Cardiac fibroblast (primary cell): ENCODE results near the gene EVI5.
A peak's percentile ranks its signal among the peaks of the same experiment; 100 is the strongest.

Experiments used
- DNase-seq, 2 donors: peaks; one replicate each; pipeline versions ENCODE4 v3.0.0 to v3.0.0-alpha.2; 2010; ENCODE audit warnings: low read depth in 2 of 2
- H3K4me3 ChIP-seq, 2 donors: replicated peaks in 1 of 2; 1 replicate in 1 of 2; 2 replicates in 1 of 2; pipeline ENCODE4 v1.5.1; 2011; ENCODE audit warnings: low read depth in 2 of 2, low read length in 2 of 2, mild to moderate bottlenecking in 2 of 2, moderate library complexity in 1 of 2
- TF ChIP-seq, protein P1 (sequence below): IDR thresholded peaks from one replicate; pipeline ENCODE4 v1.5.1; 2011; ENCODE audit warnings: low read depth, mild to moderate bottlenecking, low read length, inconsistent platforms

The EVI5 gene

DNA sequence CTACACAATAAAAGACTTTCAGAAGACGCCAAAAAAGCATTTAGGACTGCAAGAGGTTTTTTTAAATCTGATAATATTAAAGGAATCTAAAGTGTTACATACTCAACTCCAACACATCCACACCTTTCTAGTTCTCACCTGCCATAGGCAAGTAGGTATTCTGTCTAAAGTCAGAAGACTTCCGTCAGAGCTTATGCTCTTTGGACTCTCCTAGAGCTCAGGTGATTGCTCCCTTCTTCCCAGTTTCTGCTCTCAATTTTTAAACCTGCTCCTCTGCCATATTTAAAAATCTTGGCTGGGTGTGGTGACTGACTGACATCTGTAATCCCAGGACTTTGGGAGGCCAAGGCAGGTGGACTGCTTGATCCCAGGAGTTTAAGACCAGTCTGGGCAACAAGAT is 16.6 kb downstream of the EVI5 start:
- TF ChIP-seq, protein P1, sequence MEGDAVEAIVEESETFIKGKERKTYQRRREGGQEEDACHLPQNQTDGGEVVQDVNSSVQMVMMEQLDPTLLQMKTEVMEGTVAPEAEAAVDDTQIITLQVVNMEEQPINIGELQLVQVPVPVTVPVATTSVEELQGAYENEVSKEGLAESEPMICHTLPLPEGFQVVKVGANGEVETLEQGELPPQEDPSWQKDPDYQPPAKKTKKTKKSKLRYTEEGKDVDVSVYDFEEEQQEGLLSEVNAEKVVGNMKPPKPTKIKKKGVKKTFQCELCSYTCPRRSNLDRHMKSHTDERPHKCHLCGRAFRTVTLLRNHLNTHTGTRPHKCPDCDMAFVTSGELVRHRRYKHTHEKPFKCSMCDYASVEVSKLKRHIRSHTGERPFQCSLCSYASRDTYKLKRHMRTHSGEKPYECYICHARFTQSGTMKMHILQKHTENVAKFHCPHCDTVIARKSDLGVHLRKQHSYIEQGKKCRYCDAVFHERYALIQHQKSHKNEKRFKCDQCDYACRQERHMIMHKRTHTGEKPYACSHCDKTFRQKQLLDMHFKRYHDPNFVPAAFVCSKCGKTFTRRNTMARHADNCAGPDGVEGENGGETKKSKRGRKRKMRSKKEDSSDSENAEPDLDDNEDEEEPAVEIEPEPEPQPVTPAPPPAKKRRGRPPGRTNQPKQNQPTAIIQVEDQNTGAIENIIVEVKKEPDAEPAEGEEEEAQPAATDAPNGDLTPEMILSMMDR, result no peak
- no peak for DNase-seq
- no peak overlapping the region for H3K4me3 ChIP-seq

DNA sequence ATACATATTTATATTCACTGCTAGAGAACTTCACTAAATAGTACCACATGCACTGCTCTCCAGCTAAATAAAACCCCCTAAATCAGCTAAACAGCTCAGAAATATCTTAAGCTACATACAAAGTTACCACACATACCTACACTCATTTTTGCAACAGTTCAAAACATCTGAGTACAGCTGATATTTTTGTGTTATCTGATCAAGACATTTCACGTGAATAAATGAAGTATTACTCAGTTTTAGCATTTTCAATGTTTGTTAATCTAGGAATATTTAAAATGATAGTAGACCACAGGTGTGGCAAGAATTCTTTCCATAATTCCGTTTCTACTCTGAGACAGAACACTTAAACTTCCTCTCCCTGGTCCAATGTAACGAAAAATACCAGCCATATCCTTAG is 20.8 kb downstream of the EVI5 start:
- no peak overlapping the region for H3K4me3 ChIP-seq

DNA sequence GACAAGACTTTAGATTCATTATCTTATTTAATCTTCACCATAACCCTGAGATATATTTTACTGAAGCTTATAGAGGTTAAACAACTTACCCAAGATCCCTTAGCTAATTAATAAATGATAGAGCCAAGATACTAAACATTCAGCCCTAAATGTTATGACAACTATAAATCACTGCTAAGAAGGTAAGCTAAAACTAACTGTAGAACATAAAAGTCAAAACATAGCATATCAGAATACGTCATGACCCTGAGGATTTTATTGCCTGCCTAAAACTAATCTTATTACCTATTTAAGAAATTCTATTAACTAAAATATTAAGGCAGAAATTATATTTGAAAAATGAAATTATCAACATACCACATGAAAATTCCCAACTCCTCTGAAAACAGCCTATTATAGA is 22.6 kb downstream of the EVI5 start:
- H3K4me3 ChIP-seq, result no peak overlapping the region
- TF ChIP-seq, protein P1, result no peak
- no peak for DNase-seq

More for the DNA sequence above, 20.8 kb downstream of the EVI5 start:
- TF ChIP-seq, protein P1, result no peak
- no peak for DNase-seq

DNA sequence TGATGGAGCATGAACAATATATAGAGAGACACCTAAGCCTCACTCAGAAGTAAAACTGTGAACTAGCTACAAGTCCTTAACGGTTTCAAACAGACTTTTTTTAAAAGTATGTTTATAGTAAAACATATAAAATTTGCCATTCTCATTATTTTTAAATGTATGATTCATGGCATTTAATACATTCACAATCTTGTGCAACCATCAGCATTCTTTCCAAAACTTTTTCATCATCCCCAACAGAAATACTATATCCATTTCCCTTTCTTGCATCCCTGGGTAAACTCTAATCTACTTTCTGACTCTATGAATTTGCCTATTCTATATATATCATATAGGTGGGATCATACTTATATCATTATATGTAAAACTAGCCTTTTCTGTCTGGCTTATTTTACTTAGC is 25.5 kb downstream of the EVI5 start:
- no peak overlapping the region for H3K4me3 ChIP-seq
- TF ChIP-seq, protein P1, result no peak
- DNase-seq, result peak; percentile 48 to 66

DNA sequence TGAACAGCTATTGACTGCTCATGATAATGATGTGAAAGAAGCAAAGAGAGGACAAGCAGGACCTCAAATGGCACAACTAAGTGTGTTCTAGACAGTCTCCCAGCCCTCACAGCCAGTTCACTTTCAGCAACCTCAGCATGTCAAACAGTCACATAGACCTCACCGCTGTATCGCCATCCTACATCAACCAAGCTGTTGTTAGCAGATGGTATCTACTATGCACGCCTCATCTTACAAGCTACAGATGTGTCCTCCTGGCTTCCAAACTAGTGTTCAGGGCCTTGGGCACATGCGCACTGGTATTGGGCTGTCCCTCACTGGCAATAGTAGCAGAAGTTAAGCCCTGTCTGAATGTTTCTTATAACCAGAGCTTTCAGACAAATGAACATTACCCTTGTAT is 28.4 kb downstream of the EVI5 start:
- TF ChIP-seq, protein P1, result no peak
- no peak for DNase-seq
- H3K4me3 ChIP-seq, result no peak overlapping the region

DNA sequence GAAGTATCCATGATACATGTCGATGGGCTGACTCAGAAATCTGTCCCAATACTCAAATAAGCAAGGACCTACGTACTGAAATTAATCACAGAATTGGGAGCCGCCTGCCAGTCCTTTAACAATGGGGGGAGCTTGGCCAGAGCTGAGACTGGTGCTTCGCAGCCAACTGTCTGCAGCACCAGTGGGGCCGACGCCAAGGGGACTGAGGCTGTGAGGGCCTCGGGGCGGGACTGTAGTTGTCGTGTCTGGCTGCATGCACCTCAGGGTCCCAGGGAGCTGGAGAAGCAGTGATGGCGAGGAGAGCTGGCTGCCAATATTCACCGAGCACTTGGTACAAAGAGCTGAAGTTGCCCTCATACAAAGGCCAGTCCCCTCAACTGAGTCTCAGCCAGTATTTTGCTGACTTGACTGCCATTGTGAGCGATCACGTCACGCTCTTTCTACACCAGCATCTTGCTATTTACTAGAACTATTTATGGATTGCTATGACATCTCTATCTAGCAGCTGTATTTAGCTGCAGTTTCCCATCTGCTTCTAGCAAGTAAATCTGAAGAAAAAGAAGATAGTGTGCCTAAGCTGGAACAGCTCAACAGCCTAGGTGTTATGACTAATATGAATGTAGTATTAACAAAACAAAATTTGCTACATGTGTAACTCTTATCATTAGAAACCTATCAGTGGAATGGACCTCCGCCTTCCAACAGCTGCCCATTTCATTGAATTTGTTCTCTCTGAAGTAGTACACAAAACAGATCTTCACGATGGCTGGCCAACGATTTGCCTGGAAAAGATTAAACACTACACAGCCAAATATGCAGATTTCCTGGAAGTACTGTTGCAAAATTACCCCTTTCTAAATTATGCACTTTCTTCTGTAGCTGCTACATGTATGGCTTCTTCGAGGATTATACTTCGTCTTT is 29.1 kb downstream of the EVI5 start:
- peak overlapping the region in 1 of 2 donors; percentile 24 for H3K4me3 ChIP-seq
- TF ChIP-seq, protein P1, result no peak
- peak; percentile 90 to 91 for DNase-seq
